Measurements from ENCODE around the gene OR2AP1. TPM values are rescaled to one million over a fixed set of nuclear protein-coding genes. Genes with fewer than 3 reads are reported as not detected.
"Not testable (repeated sequence)": the region's sequence is repeated elsewhere in the genome, so short reads cannot be mapped to it uniquely, and the experiment has no call there.

The OR2AP1 gene
- not detected in 2 replicates for total RNA-seq

DNA sequence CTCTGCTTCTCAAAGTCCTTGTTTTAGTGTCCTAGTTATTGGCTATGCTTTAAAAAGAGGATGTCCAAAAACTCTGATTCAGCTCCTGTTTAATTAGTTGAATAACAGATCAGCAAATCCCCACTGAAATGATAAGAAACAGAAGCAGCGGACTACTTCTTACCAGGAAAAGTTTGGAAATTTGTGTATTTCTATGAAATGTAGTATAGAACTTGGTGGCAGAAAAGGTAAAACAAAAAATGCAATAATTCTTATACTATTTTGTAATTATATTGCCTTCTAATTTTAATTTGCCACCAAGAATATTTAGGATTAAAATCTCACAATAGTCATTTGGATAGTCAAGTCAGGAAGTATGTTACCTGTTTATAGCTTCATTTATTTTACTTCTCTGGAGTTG is at the start of gene OR2AP1:
Gene OR2AP1, plus strand, starts transcription at position 301 of the 400 bp plus-strand sequence. CDS start 1,947 bp downstream, outside the sequence.
- intact Hi-C loops (cut with micrococcal nuclease): no loop called here

DNA sequence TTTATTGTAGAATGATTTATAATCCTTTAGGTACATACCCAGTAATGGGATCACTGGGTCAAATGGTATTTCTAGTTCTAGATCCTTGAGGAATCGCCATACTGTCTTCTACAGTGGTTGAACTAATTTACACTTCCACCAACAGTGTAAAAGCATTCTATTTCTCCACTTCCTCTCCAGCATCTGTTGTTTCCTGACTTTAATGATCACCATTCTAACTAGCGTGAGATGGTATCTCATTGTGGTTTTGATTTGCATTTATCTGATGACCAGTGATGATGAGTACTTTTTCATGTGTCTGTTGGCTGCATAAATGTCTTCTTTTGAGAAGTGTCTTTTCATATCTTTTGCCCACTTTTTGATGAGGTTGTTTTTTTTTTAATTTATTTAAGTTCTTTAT is 24.0 kb upstream of the OR2AP1 start:
- intact Hi-C loops (cut with micrococcal nuclease): not testable (repeated sequence)

DNA sequence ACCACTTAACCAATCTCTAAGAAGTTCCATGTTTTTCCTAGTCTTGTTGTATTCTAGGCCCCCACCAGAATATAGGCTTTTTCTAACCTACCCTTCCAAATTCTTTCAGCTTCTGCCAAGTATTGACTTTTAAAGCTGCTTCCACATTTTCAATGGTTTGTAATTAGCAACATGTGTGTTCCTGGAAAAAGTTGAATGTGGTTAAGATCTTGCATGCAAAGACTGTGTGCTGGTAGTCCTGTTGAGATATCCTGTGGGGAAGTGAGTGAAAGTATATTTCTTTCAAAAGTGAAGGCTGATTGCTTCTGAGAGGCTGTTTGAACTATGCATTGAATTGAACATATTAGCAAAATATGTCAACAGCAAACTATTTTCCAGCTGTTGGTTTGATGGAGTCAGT is 23.5 kb upstream of the OR2AP1 start:
- intact Hi-C loops (cut with micrococcal nuclease): no loop called here

DNA sequence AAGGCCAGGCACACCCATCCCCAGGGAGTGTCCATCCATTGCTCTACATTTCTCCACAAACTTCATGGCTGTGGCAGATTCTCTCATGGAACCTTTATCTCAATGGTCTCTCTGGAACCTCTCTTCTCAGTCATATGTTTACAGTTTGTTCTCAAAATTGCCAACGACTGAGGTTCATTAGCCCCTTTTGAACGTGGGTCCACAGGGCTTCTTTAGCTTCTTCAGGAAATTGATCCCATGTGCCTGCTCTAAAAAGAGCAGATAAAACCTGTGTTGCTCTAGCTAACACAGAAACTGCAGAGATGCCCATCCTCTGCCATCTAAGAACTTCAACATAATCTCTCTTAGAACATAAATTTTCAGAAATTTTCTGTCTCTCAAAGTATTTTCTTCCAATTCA is 23.0 kb upstream of the OR2AP1 start, which contains the start of gene OR6C4:
Gene OR6C4, plus strand, starts transcription at position 301 of the 400 bp plus-strand sequence. CDS start 1,625 bp downstream, outside the sequence.
- intact Hi-C loops (cut with micrococcal nuclease): no loop called here

DNA sequence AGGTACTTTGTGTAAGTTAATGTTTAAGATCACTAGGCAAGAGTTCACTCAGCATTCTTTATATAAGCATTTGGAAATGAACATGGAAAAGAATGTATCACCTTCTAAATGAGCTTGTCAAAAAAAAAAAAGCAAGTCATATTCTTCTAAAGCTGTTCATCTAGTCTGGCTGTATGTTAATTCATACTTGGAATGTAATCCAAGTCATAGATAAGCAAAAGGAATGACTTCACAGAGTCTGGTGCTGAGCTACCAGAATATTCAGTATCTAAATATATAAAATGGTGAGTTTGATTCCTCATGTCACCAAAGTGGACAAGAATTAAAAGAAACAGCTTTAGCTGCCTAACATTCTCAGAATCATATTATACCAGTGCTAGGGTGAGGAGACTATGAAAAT is 18.0 kb upstream of the OR2AP1 start:
- intact Hi-C loops (cut with micrococcal nuclease): no loop called here

DNA sequence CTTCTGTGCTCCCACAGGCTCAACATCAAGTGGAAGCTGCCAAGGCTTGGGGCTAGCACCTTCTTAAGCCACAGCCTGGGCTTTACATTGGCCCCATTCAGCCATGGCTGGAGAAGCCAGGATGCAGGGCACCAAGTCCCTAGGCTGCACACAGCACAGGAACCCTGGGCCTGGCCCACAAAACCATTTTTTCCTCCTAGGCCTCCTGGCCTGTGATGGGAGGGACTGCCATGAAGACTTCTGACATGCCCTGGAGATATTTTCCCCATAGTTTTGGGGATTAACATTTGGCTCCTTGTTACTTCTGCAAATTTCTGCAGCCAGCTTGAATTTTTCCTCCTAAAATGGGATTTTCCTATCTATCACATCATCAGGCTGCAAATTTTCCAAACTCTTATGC is 2.2 kb upstream of the OR2AP1 start:
- intact Hi-C loops (cut with micrococcal nuclease): not testable (repeated sequence)

DNA sequence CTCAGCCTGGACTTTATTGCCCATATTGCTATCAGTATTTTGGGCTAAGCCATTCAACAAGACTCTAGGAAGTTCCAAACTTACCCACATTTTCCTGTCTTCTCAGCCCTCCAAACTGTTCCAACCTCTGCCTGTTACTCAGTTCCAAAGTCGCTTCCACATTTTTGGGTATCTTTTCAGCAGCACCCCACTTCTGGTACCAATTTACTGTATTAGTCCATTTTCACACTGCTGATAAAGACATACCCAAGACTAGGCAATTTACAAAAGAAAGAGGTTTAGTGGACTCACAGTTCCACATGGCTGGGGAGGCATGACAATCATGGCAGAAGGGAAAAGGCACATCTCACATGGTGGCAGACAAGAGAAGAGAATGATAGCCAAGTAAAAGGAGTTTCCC is 1.6 kb upstream of the OR2AP1 start:
- intact Hi-C loops (cut with micrococcal nuclease): not testable (repeated sequence)

DNA sequence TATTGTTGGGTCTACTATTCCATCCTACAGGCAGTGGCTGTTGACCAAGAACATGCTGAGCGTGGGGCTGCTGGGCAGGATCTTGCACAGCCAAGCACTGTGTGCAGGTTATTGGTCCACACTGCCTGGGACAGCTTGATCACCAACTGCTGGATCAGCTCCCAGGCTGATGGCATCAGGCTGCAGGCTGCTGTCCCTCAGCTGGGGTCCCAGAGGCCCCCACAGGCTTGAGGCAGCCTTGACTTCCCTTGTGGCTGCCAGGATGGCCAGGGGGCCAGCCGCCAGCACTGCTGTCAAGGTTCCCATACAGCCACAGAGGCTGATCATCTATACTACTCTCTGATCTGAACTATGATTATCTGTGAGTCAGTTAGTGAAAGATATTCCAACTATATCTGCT is 9.8 kb downstream of the OR2AP1 start:
- intact Hi-C loops (cut with micrococcal nuclease): no loop called here

DNA sequence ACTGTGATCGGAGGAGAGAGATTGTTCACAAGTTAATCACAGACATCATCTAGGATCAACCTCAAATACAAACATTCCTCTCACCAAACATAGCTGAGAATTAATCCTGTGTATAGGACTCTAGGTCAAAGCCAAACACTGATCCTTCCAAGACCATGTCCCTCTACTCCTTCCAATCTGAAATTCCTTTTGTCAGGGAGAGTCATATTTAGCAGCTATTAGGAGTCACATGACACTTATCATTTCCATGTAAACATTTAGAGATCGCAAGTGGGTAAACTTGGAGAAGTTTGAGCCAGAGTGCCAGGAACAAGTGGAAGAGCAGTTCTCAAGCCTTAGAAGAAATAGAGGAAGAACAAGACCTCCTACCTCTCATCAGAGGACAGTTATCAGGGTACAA is 13.5 kb downstream of the OR2AP1 start:
- intact Hi-C loops (cut with micrococcal nuclease): no loop called here

DNA sequence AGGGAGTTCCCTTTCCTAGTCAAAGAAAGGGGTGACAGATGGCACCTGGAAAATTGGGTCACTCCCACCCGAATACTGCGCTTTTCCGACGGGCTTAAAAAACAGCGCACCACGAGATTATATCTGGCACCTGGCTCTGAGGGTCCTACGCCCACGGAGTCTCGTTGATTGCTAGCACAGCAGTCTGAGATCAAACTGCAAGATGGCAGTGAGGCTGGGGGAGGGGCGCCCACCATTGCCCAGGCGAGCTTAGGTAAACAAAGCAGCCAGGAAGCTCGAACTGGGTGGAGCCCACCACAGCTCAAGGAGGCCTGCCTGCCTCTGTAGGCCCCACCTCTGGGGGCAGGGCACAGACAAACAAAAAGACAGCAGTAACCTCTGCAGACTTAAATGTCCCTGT is 17.9 kb downstream of the OR2AP1 start:
- intact Hi-C loops (cut with micrococcal nuclease): not testable (repeated sequence)

DNA sequence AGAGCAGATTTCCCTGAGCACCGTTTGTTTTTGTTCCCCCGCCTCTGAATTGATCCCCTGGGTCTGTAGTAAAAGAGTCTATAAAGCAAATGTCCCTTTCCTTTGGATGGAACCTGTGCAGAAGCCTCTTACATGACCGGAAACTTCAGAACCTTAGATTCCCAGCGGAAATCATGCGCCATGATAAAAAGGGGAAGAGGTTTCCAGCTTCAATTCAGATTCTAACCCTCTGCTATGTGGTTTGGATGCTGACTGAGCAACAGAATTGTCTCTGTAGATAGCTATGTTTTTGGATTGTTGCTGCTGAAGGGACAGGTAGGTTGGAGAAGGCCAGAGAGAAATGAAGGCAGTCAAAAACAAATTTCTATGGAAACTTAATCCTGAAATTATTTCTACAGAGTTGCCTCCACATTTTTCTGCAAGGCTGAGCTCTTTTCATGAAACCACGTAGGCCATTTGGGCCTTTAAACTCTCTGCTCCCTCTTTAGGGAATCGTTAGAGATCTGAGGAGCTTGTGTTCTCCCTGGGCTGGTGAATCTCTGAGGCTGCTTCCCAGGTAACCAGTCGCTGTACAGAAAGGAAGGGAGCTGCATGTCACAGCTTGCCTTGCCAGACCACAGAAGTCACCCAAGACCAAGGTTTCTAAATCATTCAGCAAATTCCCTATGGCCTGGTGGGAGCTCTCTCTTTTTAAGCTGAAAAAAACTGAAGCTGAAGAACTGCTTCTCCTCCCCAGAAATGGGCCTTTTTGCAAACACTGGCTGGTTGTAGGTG is 35.7 kb downstream of the OR2AP1 start:
- intact Hi-C loops (cut with micrococcal nuclease): no loop called here

DNA sequence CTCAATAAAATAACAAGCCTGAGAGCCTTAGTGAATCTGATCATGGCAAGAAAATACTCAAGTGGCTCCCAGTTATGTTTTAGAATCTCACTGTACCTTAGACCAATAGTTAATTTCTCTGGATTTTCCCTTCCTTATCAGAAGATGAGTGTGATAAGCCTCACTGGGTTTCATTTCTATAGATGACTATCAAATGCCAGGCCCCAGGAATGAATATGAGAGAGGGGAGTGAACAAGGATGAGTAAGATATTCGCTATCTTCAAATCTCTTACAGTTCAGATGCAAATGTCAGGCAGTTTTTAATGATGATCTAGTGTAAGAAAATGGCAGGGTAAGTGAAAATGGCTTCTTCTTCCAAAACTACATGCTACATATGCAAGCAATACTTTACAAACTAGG is 38.3 kb downstream of the OR2AP1 start:
- intact Hi-C loops (cut with micrococcal nuclease): no loop called here

DNA sequence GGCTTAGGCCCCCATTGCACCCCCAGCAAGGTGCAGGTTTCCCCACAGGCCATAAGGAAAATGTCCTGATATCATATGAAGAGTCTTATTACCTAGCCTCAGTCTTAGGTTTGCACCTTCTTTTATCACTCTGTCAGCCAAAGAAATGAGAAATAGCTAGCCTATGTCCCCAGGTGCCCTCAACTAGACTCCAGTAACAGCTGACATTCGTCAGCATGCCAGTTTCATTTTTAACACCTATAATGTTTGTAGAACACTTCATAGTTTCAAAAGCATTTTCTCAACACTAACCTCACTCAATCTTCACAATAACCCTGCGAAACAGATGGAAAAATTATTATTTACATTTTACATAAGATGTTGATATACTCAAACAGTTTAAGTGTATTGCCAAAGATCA is 40.4 kb downstream of the OR2AP1 start:
- intact Hi-C loops (cut with micrococcal nuclease): no loop called here

DNA sequence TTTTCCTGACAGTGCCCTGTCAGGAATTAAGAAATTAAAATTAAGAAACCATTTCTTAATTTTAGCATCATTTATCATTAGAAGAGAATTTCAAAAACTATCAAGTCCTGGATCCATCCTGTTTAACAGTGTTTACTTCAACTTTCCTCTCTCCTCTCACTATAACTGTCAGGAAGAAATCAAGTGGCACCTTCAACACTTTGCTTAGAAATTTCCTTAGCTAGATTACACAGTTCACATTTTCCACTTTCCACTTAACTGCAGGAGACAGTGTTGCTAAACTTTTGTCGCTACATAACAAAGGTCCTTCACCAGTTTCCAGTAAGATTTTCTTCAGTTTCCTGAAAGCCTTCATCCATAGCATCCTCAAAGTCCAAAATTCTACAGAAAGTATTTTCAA is 42.5 kb downstream of the OR2AP1 start:
- intact Hi-C loops (cut with micrococcal nuclease): no loop called here

DNA sequence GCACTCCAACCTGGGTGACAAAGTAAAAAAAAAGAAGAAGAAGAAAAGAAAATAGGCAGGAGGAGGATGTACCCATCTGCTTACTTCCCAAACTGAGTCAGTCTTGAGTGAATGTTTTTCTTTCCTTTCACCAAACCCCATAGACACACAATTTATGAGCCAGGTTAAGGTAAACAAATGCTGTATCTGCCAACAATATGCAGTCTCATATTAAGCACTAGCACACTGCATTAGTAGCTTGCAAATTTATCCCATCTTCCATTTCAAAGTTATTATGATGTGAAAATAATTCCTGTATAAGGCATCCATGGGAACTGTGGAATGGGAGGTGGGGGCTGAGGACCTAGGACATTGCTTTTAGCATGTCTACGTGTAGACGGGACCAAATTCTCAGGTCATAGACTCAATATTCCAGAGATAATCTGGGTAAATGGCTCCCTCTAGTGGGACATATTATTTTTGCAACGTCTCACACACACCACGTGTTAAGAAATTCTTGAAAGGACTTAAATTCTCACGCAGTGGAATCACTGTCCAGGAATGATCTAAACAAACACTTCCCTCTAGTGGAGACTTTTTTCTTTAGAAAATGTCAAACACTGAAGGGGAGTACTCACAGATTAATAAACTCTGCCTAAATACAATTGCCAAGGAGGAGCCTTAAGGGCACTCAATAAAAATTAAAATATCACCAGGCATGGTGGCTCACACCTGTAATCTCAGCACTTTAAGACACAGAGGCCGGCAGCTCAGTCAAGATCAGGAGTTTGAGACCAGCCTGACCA is 47.3 kb downstream of the OR2AP1 start:
- intact Hi-C loops (cut with micrococcal nuclease): loop anchor here (1.0 kb wide), 1 partner anchor 430 kb away; no protein-coding TSS in a partner anchor

DNA sequence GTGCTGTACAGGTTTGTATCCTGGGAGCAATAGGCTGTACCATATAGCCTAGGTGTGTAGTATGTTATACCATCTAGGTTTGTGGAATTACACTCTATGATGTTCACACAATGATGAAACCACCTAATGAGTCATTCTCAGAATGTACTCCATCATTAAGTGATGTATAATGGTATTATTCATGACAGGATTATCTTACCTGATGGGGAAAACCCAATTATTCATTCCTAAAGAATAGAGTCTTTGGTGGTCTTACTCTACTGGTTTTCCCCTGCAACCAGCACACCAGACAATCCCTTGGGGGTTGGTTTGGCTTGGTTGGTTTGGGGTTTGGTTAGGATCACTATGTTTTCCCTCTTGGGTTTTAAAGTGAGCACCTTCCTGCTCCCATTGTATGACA is 51.8 kb downstream of the OR2AP1 start:
- intact Hi-C loops (cut with micrococcal nuclease): no loop called here

Other genes starting within 250 kb of the OR2AP1 start
- not detected in 2 replicates for gene OR6C3, start 241.7 kb upstream of the OR2AP1 start, total RNA-seq
- gene OR6C75, start 209.5 kb upstream of the OR2AP1 start, total RNA-seq: not detected in 2 replicates
- not detected in 2 replicates for gene OR6C65, start 171.9 kb upstream of the OR2AP1 start, total RNA-seq
- not detected in 2 replicates for gene OR6C76, start 146.2 kb upstream of the OR2AP1 start, total RNA-seq
- not detected in 2 replicates for gene OR6C2, start 128.4 kb upstream of the OR2AP1 start, total RNA-seq
- gene OR6C70, start 102.3 kb upstream of the OR2AP1 start, total RNA-seq: not detected in 2 replicates
- gene OR6C68, start 80.1 kb upstream of the OR2AP1 start, total RNA-seq: not detected in 2 replicates
- gene OR6C4, start 22.9 kb upstream of the OR2AP1 start, total RNA-seq: not detected in 2 replicates
- gene OR10P1, start 64.4 kb downstream of the OR2AP1 start, total RNA-seq: not detected in 2 replicates
- 0.93 and 1.3 TPM in 2 replicates for gene ITGA7, start 135.4 kb downstream of the OR2AP1 start, total RNA-seq
- 115 and 123 TPM in 2 replicates for gene BLOC1S1, start 143.6 kb downstream of the OR2AP1 start, total RNA-seq
- 14.6 and 16.2 TPM in 2 replicates for gene RDH5, start 147.9 kb downstream of the OR2AP1 start, total RNA-seq
- gene CD63, start 156.5 kb downstream of the OR2AP1 start, total RNA-seq: 164 and 172 TPM in 2 replicates
- 16.6 and 17.3 TPM in 2 replicates for gene GDF11, start 170.7 kb downstream of the OR2AP1 start, total RNA-seq
- 69.9 and 72.7 TPM in 2 replicates for gene SARNP, start 245.3 kb downstream of the OR2AP1 start, total RNA-seq
- 86.0 and 90.9 TPM in 2 replicates for gene ORMDL2, start 245.6 kb downstream of the OR2AP1 start, total RNA-seq

Measured in T-helper 1 cell treated with Interleukin-12 subunit alpha and Interleukin-12 subunit beta and Interleukin-4 antibody, amounts not matched to agents 30 ng/mL and 1 ng/mL, for 36 hours (primary cell).